HCT116 (cell line): ENCODE results near the gene WDR70. TPM values are rescaled to one million over a fixed set of nuclear protein-coding genes. Genes with fewer than 3 reads are reported as not detected.

Experiments used
- ATAC-seq: fragments of 200-7000 bp; cut with Tn5 transposase; 2 replicates; pipeline ENCODE4 v1.9.1; 2020; ENCODE audit warnings: mild to moderate bottlenecking, moderate library complexity
- BruUV-seq: library from RNA; stranded (reverse); fragments of 400-500 nt; replicated peaks from 2 replicates; lab custom pipeline; 2021; lab: Mats Ljungman, UMichigan
- CTCF ChIA-PET: fragments of 300-600 bp; sonication (Branson Sonifier 250); formaldehyde crosslinking; loops from one replicate; lab custom pipeline; 2021; ENCODE audit warnings: antibody characterized with exemption; lab: Charles Lee
- POLR2A ChIA-PET: fragments of 300-600, 350-600 bp; sonication (Branson Sonifier 250); formaldehyde crosslinking; loops from one replicate; lab custom pipeline; 2021; ENCODE audit warnings: antibody characterized with exemption; lab: Charles Lee
- RAD21 ChIA-PET, 2 experiments: fragments of 300-600 bp; sonication (Branson Sonifier 250); formaldehyde crosslinking; loops; one replicate each; lab custom pipeline; 2023; ENCODE audit warnings: low total read pairs in 2 of 2; ENCODE audit not compliant: uncharacterized antibody in 2 of 2, unreplicated experiment in 2 of 2, low non-redundant PET in 1 of 2; lab: Charles Lee
- DNase-seq: peaks from one replicate; pipeline ENCODE4 v3.0.0-alpha.2; 2010; ENCODE audit warnings: low read depth, low spot score
- H2AFZ ChIP-seq: fragments of 200-600 bp; shearing (Covaris generic), sonication (generic); 2 replicates; pipeline ENCODE4 v1.6.1; 2017; ENCODE audit warnings: low read depth, mixed run types, mixed read lengths, antibody characterized with exemption, low read length; ENCODE audit not compliant: poor library complexity, severe bottlenecking
- H3K27ac ChIP-seq: 2 replicates; pipeline ENCODE4 v1.5.1; 2012; ENCODE audit warnings: low read depth, low read length
- H3K27me3 ChIP-seq: fragments of 200-600 bp; sonication (generic); 2 replicates; pipeline ENCODE4 v1.6.1; 2016; ENCODE audit warnings: mixed run types, low read length, mixed read lengths; ENCODE audit not compliant: insufficient read depth
- H3K36me3 ChIP-seq, 2 experiments: fragments of 200-500 bp in 1 of 2; fragments of 200-600 bp in 1 of 2; sonication (Bioruptor generic) in 1 of 2; sonication (generic) in 1 of 2; 2 replicates each; pipeline versions ENCODE4 v1.5.1 to v1.6.1; 2014 to 2016; ENCODE audit warnings: low read length in 2 of 2, inconsistent platforms in 1 of 2, mixed read lengths in 1 of 2, mixed run types in 1 of 2; ENCODE audit not compliant: insufficient read depth in 2 of 2, control insufficient read depth in 1 of 2
- H3K4me1 ChIP-seq, 2 experiments: fragments of 200-600 bp in 1 of 2; sonication (generic) in 1 of 2; 2 replicates each; pipeline versions ENCODE4 v1.5.1 to v1.6.1; 2012 to 2017; ENCODE audit warnings: low read length in 2 of 2, inconsistent platforms in 1 of 2, mild to moderate bottlenecking in 1 of 2, mixed read lengths in 1 of 2, mixed run types in 1 of 2, moderate library complexity in 1 of 2; ENCODE audit not compliant: insufficient read depth in 2 of 2, control insufficient read depth in 1 of 2
- H3K4me2 ChIP-seq: fragments of 200-600 bp; sonication (generic); 2 replicates; pipeline ENCODE4 v1.6.1; 2017; ENCODE audit warnings: mixed run types, low read length, mixed read lengths
- H3K4me3 ChIP-seq, 2 experiments: fragments of 200-600 bp in 1 of 2; sonication (generic) in 1 of 2; replicated peaks in 1 of 2; 2 replicates each; pipeline ENCODE4 v1.5.1; 2011 to 2016; ENCODE audit warnings: low read length in 2 of 2, control low read depth in 1 of 2, low read depth in 1 of 2, mild to moderate bottlenecking in 1 of 2, mixed read lengths in 1 of 2, mixed run types in 1 of 2
- H3K79me2 ChIP-seq: fragments of 200-600 bp; sonication (generic); 2 replicates; pipeline ENCODE4 v1.6.1; 2017; ENCODE audit warnings: mild to moderate bottlenecking, mixed run types, low read length, moderate library complexity, mixed read lengths; ENCODE audit not compliant: insufficient read depth
- H3K9ac ChIP-seq: fragments of 200-600 bp; sonication (generic); 2 replicates; pipeline ENCODE4 v1.6.1; 2016; ENCODE audit warnings: low read length, mixed read lengths
- H3K9me2 ChIP-seq: fragments of 200-600 bp; sonication (generic), shearing (Covaris generic); 2 replicates; pipeline ENCODE4 v1.6.1; 2017; ENCODE audit warnings: mixed run types, mild to moderate bottlenecking, moderate library complexity; ENCODE audit not compliant: insufficient read depth
- H3K9me3 ChIP-seq, 2 experiments: fragments of 200-500 bp in 1 of 2; fragments of 200-600 bp in 1 of 2; sonication (Bioruptor generic) in 1 of 2; sonication (generic) in 1 of 2; 2 replicates each; pipeline ENCODE4 v1.6.1; 2014 to 2017; ENCODE audit warnings: low read length in 2 of 2, mixed read lengths in 2 of 2, inconsistent platforms in 1 of 2, low read depth in 1 of 2, mild to moderate bottlenecking in 1 of 2, mixed run types in 1 of 2, moderate library complexity in 1 of 2; ENCODE audit not compliant: control insufficient read depth in 1 of 2, insufficient read depth in 1 of 2
- H4K20me1 ChIP-seq: fragments of 200-600 bp; sonication (generic), shearing (Covaris generic); 2 replicates; pipeline ENCODE4 v1.6.1; 2017; ENCODE audit warnings: mixed run types, mild to moderate bottlenecking, moderate library complexity; ENCODE audit not compliant: insufficient read depth
- CBX3 ChIP-seq: IDR thresholded peaks from 2 replicates; pipeline ENCODE4 v1.6.1; 2012; ENCODE audit warnings: low read depth
- EZH2 ChIP-seq: fragments of 200-600 bp; sonication (generic); IDR thresholded peaks from 2 replicates; pipeline ENCODE4 v1.6.1; 2017; ENCODE audit warnings: antibody characterized with exemption, mixed run types
- EZH2phosphoT487 ChIP-seq: fragments of 200-600 bp; IDR thresholded peaks from 2 replicates; pipeline ENCODE4 v1.6.1; 2018; ENCODE audit warnings: antibody characterized with exemption, borderline replicate concordance
- JUND ChIP-seq: IDR thresholded peaks from 2 replicates; pipeline ENCODE4 v1.6.1; 2012
- RAD21 ChIP-seq: IDR thresholded peaks from 2 replicates; pipeline ENCODE4 v1.6.1; 2012; ENCODE audit warnings: low read depth, mild to moderate bottlenecking
- SIN3A ChIP-seq: IDR thresholded peaks from 2 replicates; pipeline ENCODE4 v1.6.1; 2012; ENCODE audit warnings: low read depth
- SP1 ChIP-seq: IDR thresholded peaks from 2 replicates; pipeline ENCODE4 v1.6.1; 2012; ENCODE audit warnings: low read depth
- SRF ChIP-seq: IDR thresholded peaks from 2 replicates; pipeline ENCODE4 v1.6.1; 2012; ENCODE audit warnings: low read depth
- TCF7L2 ChIP-seq: IDR thresholded peaks from 2 replicates; pipeline ENCODE4 v1.7.0; 2011; ENCODE audit warnings: borderline replicate concordance, inconsistent platforms; ENCODE audit not compliant: insufficient read depth, insufficient read length; ENCODE audit errors: extremely low read depth
- YY1 ChIP-seq: IDR thresholded peaks from 2 replicates; pipeline ENCODE4 v1.6.1; 2011; ENCODE audit warnings: low read length, low read depth, moderate library complexity, mild to moderate bottlenecking; ENCODE audit not compliant: insufficient replicate concordance; ENCODE audit errors: extremely low read depth
- ZNF274 ChIP-seq: fragments of 200-500 bp; sonication (Bioruptor generic); IDR thresholded peaks from 2 replicates; pipeline ENCODE4 v1.6.1; 2014; ENCODE audit warnings: mild to moderate bottlenecking, low read depth, low read length, inconsistent platforms
- intact Hi-C: fragments of 100-400 bp; cut with micrococcal nuclease; formaldehyde crosslinking; loops from 2 replicates; pipeline ENCODE4 v1.10.0; 2022
- total RNA-seq: library from RNA; stranded (reverse); gene quantifications from one replicate; pipeline ENCODE4 v1.2.1, GENCODE V29; 2021; ENCODE audit not compliant: unreplicated experiment
- TF ChIP-seq, protein P1 (sequence below): IDR thresholded peaks from 2 replicates; pipeline ENCODE4 v1.6.1; 2011; ENCODE audit warnings: mild to moderate bottlenecking, low read length, moderate library complexity; ENCODE audit not compliant: insufficient replicate concordance; ENCODE audit errors: extremely low read depth
- TF ChIP-seq, protein P2 (sequence below), 3 experiments: fragments of 200-600 bp in 1 of 3; sonication (generic) in 1 of 3; IDR thresholded peaks in 2 of 3; conservative IDR thresholded peaks in 1 of 3; 2 replicates each; pipeline ENCODE4 v1.5.1; 2012 to 2017; ENCODE audit warnings: low read depth in 2 of 3, low read length in 2 of 3, antibody characterized with exemption in 1 of 3, borderline replicate concordance in 1 of 3, control low read depth in 1 of 3, mild to moderate bottlenecking in 1 of 3, mixed read lengths in 1 of 3, mixed run types in 1 of 3, moderate library complexity in 1 of 3; ENCODE audit not compliant: insufficient read depth in 1 of 3

Gene WDR70
- total RNA-seq, 1 experiment from 2014 or later: 31.1 TPM

DNA sequence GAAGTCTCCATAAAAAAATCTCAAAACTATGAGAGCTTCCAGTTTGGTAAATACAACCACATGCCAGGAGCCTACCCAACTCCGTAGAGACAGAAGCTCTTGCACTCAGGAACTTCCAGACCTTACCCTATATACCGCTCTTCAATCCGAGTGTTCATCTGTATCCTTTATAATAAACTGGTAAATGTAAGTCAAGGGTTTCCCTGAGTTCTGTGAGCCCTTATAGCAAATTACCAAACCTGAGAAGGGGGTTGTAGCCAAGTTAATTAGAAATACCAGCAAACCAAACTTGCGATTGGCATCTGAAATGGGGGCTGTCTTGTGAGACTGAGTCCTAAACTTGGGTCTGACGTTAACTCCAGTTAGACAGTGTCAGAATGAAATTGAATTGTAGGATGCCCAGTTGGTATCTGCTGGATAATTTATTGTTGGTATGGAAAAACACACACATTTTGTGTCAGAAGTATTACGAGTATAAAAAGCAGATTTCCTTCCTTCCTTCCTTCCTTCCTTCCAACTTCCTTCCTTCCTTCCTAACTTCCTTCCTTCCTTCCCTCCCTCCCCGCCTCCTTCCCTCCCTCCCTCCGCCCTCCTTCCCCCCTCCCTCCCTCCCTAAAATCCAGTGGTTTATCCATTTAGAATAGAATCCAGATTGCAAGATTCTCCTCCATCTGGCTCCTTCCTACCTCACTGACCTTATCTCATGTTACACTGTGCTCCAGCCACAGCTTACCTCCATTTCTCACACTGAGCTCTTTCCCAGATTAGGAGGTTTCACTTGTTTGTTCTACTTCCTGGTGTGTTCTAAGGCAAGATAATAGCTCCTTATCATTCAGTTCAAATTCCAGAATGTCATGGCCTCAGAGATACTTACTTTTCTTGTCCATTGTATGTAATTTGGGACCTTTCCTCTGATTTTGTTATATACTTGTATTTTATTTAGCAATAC, 196.7 kb downstream of the WDR70 start:
- Histone ChIP-seq H3K9me2 (no peaks in the 10 kb centered on the region), H3K9me3 (0 out of 4 replicates have a peak, but pooled peaks cover 0 to 3% of the 10 kb centered on the region in 2 experiments), H3K9ac (no peak overlapping the region), H4K20me1 (no peaks in the 10 kb centered on the region)
- CTCF ChIA-PET: interaction anchor here (1.7 kb wide), 1 partner anchor 21 kb away, joined by 5 read pairs; no protein-coding TSS in a partner anchor
- ATAC-seq: no peak
- TF ChIP-seq EZH2phosphoT487: no peak
- no peak for TF ChIP-seq ZNF274
- TF ChIP-seq YY1: no peak
- TF ChIP-seq, protein P1, sequence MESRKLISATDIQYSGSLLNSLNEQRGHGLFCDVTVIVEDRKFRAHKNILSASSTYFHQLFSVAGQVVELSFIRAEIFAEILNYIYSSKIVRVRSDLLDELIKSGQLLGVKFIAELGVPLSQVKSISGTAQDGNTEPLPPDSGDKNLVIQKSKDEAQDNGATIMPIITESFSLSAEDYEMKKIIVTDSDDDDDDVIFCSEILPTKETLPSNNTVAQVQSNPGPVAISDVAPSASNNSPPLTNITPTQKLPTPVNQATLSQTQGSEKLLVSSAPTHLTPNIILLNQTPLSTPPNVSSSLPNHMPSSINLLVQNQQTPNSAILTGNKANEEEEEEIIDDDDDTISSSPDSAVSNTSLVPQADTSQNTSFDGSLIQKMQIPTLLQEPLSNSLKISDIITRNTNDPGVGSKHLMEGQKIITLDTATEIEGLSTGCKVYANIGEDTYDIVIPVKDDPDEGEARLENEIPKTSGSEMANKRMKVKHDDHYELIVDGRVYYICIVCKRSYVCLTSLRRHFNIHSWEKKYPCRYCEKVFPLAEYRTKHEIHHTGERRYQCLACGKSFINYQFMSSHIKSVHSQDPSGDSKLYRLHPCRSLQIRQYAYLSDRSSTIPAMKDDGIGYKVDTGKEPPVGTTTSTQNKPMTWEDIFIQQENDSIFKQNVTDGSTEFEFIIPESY: no peak
- TF ChIP-seq EZH2: no peak
- no peak for TF ChIP-seq SRF
- no peak for TF ChIP-seq CBX3
- TF ChIP-seq SP1: no peak
- no peak for TF ChIP-seq SIN3A
- TF ChIP-seq JUND: no peak
- TF ChIP-seq RAD21: no peak
- TF ChIP-seq, protein P2, sequence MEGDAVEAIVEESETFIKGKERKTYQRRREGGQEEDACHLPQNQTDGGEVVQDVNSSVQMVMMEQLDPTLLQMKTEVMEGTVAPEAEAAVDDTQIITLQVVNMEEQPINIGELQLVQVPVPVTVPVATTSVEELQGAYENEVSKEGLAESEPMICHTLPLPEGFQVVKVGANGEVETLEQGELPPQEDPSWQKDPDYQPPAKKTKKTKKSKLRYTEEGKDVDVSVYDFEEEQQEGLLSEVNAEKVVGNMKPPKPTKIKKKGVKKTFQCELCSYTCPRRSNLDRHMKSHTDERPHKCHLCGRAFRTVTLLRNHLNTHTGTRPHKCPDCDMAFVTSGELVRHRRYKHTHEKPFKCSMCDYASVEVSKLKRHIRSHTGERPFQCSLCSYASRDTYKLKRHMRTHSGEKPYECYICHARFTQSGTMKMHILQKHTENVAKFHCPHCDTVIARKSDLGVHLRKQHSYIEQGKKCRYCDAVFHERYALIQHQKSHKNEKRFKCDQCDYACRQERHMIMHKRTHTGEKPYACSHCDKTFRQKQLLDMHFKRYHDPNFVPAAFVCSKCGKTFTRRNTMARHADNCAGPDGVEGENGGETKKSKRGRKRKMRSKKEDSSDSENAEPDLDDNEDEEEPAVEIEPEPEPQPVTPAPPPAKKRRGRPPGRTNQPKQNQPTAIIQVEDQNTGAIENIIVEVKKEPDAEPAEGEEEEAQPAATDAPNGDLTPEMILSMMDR (IDR thresholded peaks at IDR 0.05 in 2 of 3, conservative IDR thresholded peaks at IDR 0.05 in 1 of 3; ENCODE audit: borderline replicate concordance in 1 of 3, insufficient read depth in 1 of 3, low read depth in 2 of 3, low read length in 2 of 3): no peak
- no peak for TF ChIP-seq TCF7L2
- TF ChIP-seq, all 23 proteins: peak for 0
- BruUV-seq: no TSS peak
- DNase-seq: no peak
- Histone ChIP-seq H3K79me2 (no peaks in the 10 kb centered on the region), H3K27me3 (no peaks in the 10 kb centered on the region), H3K4me3 (no peak overlapping the region), H3K27ac (no peak overlapping the region), H2AFZ (no peak overlapping the region), H3K4me1 (no peaks in the 10 kb centered on the region), H3K36me3 (no peaks in the 10 kb centered on the region), H3K4me2 (no peak overlapping the region)
- RAD21 ChIA-PET: no interaction called here
- POLR2A ChIA-PET: no interaction called here
- intact Hi-C loops: no loop called here
